GM19025 (cell line): ENCODE data around the gene CAB39L.
"Not testable (repeated sequence)": the region's sequence is repeated elsewhere in the genome, so short reads cannot be mapped to it uniquely, and the experiment has no call there.

Source experiments
- ATAC-seq: cut with Tn5 transposase; IDR thresholded peaks from one replicate; pipeline ENCODE4 v1.9.1; 2021; ENCODE audit warnings: mild to moderate bottlenecking, low read depth, moderate library complexity; ENCODE audit not compliant: unreplicated experiment

Gene CAB39L

GRCh38 chr13:49297338-49297737 is 146.5 kb downstream of the CAB39L start:
- ATAC-seq = no peak

GRCh38 chr13:49296659-49297058 is 147.2 kb downstream of the CAB39L start:
- ATAC-seq = no peak

- no peak for ATAC-seq
Measured at GRCh38 chr13:49295244-49295643, 148.6 kb downstream of the CAB39L start.

GRCh38 chr13:49294723-49295122 is 149.1 kb downstream of the CAB39L start:
- ATAC-seq = not testable (repeated sequence)

- ATAC-seq = no peak
Measured at GRCh38 chr13:49292742-49293486, 150.9 kb downstream of the CAB39L start.

GRCh38 chr13:49288458-49288857 is 155.4 kb downstream of the CAB39L start:
- no peak for ATAC-seq

- no peak for ATAC-seq
Measured at GRCh38 chr13:49287995-49288394, 155.9 kb downstream of the CAB39L start.

- ATAC-seq = no peak
Measured at GRCh38 chr13:49279885-49280284, 164.0 kb downstream of the CAB39L start.

GRCh38 chr13:49279112-49279511 is 164.8 kb downstream of the CAB39L start:
- ATAC-seq = no peak

- ATAC-seq = no peak
Measured at GRCh38 chr13:49278211-49278610, 165.7 kb downstream of the CAB39L start.

- no peak for ATAC-seq
Measured at GRCh38 chr13:49272296-49272695, 171.6 kb downstream of the CAB39L start.

- no peak for ATAC-seq
Measured at GRCh38 chr13:49271264-49271663, 172.6 kb downstream of the CAB39L start.

GRCh38 chr13:49265822-49266221 is 178.0 kb downstream of the CAB39L start:
- no peak for ATAC-seq

GRCh38 chr13:49262634-49263033 is 181.2 kb downstream of the CAB39L start:
- ATAC-seq = no peak

- no peak for ATAC-seq
Measured at GRCh38 chr13:49259586-49259985, 184.3 kb downstream of the CAB39L start.
